Ovary (tissue), 9 donors: Measurements from ENCODE around the gene MBOAT2. TPM values are rescaled to one million over a fixed set of nuclear protein-coding genes. Genes with fewer than 3 reads are reported as not detected.

Source experiments
- DNase-seq, 5 donors: peaks; one replicate each; pipeline ENCODE4 v3.0.0-alpha.2; 2019 to 2020
- H3K27ac ChIP-seq, 2 donors: fragments of 200-600 bp; one replicate each; pipeline versions ENCODE4 v1.5.1 to v1.8.0; 2019 to 2022
- H3K27me3 ChIP-seq: fragments of 200-600 bp; one replicate; pipeline ENCODE4 v1.8.0; 2022
- H3K36me3 ChIP-seq: fragments of 200-600 bp; sonication (generic); one replicate; pipeline ENCODE4 v1.5.1; 2019
- H3K4me1 ChIP-seq: one replicate; pipeline ENCODE4 v1.8.1; 2013; ENCODE audit warnings: mild to moderate bottlenecking, moderate library complexity; ENCODE audit not compliant: insufficient read depth
- H3K4me3 ChIP-seq: fragments of 200-600 bp; sonication (generic); one replicate; pipeline ENCODE4 v1.5.1; 2017
- H3K9me3 ChIP-seq, 2 donors: fragments of 200-600 bp in 1 of 2; sonication (generic) in 1 of 2; one replicate each; pipeline versions ENCODE4 v1.5.1 to v1.8.1; 2013 to 2019; ENCODE audit warnings: mild to moderate bottlenecking in 1 of 2, moderate library complexity in 1 of 2
- CTCF ChIP-seq, 3 donors: fragments of 450-650 bp in 2 of 3; fragments of 200-600 bp in 1 of 3; IDR thresholded peaks; one replicate each; pipeline versions ENCODE4 v1.5.1 to v1.8.0; 2016 to 2022; ENCODE audit warnings: antibody characterized with exemption in 3 of 3, mild to moderate bottlenecking in 1 of 3
- EP300 ChIP-seq: sonication (generic); formaldehyde crosslinking; IDR thresholded peaks from one replicate; pipeline ENCODE4 v1.6.1; 2017; ENCODE audit warnings: antibody characterized with exemption
- POLR2A ChIP-seq: fragments of 450-650 bp; IDR thresholded peaks from one replicate; pipeline ENCODE4 v1.6.1; 2017; ENCODE audit warnings: antibody characterized with exemption, mild to moderate bottlenecking, moderate library complexity
- WGBS, 3 donors: extraction: QIAGEN DNeasy Blood & Tissue Kit in 1 of 3; methylation state at CpG; one replicate each; pipeline versions ENCODE4 v1.1.5 to v1.1.7; 2013 to 2017; 5-methylcytosine and 5-hydroxymethylcytosine counted together
- intact Hi-C, 4 donors: fragments of 100-400 bp; cut with DNase I; formaldehyde crosslinking; loops; one replicate each; pipeline versions ENCODE4 v1.11.0 to v1.15.1; 2022 to 2023
- polyA plus RNA-seq, 2 donors: library from polyadenylated mRNA; stranded (reverse); fragments of 200-250 nt in 1 of 2; fragments of 350-450 nt in 1 of 2; fragmentation: Illumina TruSeq in 1 of 2; extraction: RNeasy Lipid Tissue Mini Kit (QIAGEN cat#74804) in 1 of 2; gene quantifications; one replicate each; pipeline ENCODE4 v1.2.3, GENCODE V29; 2013 to 2014
- total RNA-seq, 7 donors: library from RNA; depleted of rRNA in 2 of 7; stranded (reverse); fragments of >200 nt in 2 of 7; fragmentation: NEBNext Ultra II Directional in 3 of 7; extraction: Animal tissue kit (Norgen Biotek cat#: 25700) in 3 of 7; gene quantifications; one replicate each; pipeline versions ENCODE4 v1.1.0 to v1.2.4, GENCODE V29; 2016 to 2023
- donor health status: DM: no; HTN: no; CAD: no; lungs with moderate emphysema.
- donor health status: DM: no; HTN: no; CAD: no.
- donor health status: Bipolar disorder and iron deficiency.
- donor health status: DM: yes; HTN: yes; CAD: no.
- donor health status: DM: no; HTN: no; CAD: no.
- donor health status: DM: yes; HTN: yes; CAD: no.

Gene MBOAT2
- total and polyA plus RNA-seq, 9 donors: 8.4 to 51.0 (median 24.5) TPM

DNA sequence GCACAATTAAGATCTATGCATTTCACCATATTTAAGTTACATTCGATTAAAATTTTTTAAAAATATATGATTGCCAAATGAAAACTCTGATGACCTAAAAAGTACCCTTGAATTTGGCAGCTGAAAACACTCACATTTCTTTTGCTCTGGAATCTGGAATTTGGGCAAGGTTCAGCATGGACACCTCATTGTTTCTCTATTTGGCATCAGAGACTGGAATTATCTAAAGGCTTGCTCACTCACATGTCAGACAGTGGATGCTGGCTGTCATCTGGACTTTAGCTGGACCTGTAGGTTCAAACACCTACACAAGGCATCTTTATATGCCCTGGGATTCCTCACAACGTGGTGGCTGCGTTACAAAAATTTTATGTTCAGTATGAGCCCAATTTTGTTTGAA lies 16.1 kb downstream of the MBOAT2 start:
- H3K9me3 ChIP-seq: no peaks in the 10 kb centered on the region
- intact Hi-C loops: no loop called here
- H3K27me3 ChIP-seq: peaks cover 3% of the 10 kb centered on the region
- DNase-seq: no peak
- no peak overlapping the region for H3K27ac ChIP-seq
- TF ChIP-seq CTCF (IDR thresholded peaks at IDR 0.05) (no peak), EP300 (no peak), POLR2A (no peak)
- peaks cover 2% of the 10 kb centered on the region for H3K4me1 ChIP-seq
- H3K36me3 ChIP-seq: no peaks in the 10 kb centered on the region
- 66 to 69% (median 69%) methylated on average over 3 of the region's 3 CpGs for WGBS, 3 donors
- no peak overlapping the region for H3K4me3 ChIP-seq

- no peak for TF ChIP-seq EP300
- TF ChIP-seq POLR2A: no peak
- no peak for TF ChIP-seq CTCF (IDR thresholded peaks at IDR 0.05)
- no peaks in the 10 kb centered on the region for H3K36me3 ChIP-seq
Observed at GRCh38 chr2:8986327-8986976, 17.0 kb downstream of the MBOAT2 start.

DNA sequence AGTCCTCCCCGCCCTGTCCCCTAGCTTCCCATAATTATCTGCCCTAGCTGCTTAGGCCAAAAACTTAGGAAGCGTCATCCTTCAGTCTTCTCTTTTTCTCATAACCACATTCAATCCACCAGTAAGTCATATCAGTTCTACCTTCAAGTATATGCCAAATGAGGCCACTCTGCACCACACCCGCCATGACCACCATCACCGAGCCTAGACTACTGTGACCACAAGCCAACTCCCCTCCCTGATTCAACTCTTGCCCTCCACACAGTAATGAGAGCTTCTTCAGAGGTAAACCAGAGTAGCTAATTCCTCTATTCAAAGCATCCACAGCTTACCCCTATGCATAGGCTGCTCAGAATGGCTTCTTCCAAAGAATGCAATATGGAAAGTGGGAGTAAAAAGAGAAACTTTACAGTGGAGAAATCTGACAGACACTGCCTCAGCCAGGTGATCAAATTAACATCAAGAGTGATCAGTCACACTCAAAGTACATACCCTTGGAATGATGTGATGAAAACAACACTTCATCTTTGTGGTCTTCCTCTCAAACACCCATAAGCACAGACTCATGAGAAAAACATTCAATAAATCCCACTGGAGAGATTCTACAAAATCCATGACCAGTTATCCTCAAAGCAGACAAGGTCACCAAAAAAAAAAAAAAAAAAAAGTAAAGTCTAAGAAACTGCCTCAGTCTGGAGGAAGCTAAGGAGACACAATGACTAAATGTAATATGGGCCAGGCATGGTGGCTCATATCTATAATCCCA lies 17.7 kb downstream of the MBOAT2 start:
- intact Hi-C loops: no loop called here
- Histone ChIP-seq H3K27ac (no peak overlapping the region), H3K36me3 (no peaks in the 10 kb centered on the region), H3K4me1 (peaks cover 2% of the 10 kb centered on the region), H3K4me3 (no peak overlapping the region), H3K27me3 (peaks cover 3% of the 10 kb centered on the region), H3K9me3 (no peaks in the 10 kb centered on the region)
- TF ChIP-seq CTCF (IDR thresholded peaks at IDR 0.05) (no peak), POLR2A (no peak), EP300 (no peak)
- DNase-seq: no peak
- 96 to 97% (median 96%) methylated on average over 4 of the region's 4 CpGs for WGBS, 3 donors

More at GRCh38 chr2:8986327-8986976, 17.0 kb downstream of the MBOAT2 start:
- H3K4me1 ChIP-seq: peaks cover 2% of the 10 kb centered on the region
- no peak overlapping the region for H3K27ac ChIP-seq
- 90 to 96% (median 93%) methylated on average over 11 of the region's 11 CpGs for WGBS, 3 donors
- peaks cover 3% of the 10 kb centered on the region for H3K27me3 ChIP-seq
- no peak for DNase-seq
- H3K4me3 ChIP-seq: no peak overlapping the region
- no peaks in the 10 kb centered on the region for H3K9me3 ChIP-seq
- intact Hi-C loops: no loop called here

- H3K4me3 ChIP-seq: no peak overlapping the region
- 47 to 57% (median 56%) methylated on average over 4 of the region's 4 CpGs for WGBS, 3 donors
- H3K9me3 ChIP-seq: no peaks in the 10 kb centered on the region
- intact Hi-C loops: no loop called here
- no peak overlapping the region for H3K27ac ChIP-seq
- H3K36me3 ChIP-seq: no peaks in the 10 kb centered on the region
- no peaks in the 10 kb centered on the region for H3K27me3 ChIP-seq
- H3K4me1 ChIP-seq: peaks cover 2% of the 10 kb centered on the region
- no peak for DNase-seq
- no peak for TF ChIP-seq EP300
- TF ChIP-seq POLR2A: no peak
- TF ChIP-seq CTCF (IDR thresholded peaks at IDR 0.05): no peak
Observed at GRCh38 chr2:8984855-8985254, 18.6 kb downstream of the MBOAT2 start.
